Pancreas (tissue), 10 donors: Measurements from ENCODE around the gene NUB1. TPM values are rescaled to one million over a fixed set of nuclear protein-coding genes. Genes with fewer than 3 reads are reported as not detected.

Experiments used
- ATAC-seq, 4 donors: fragments of 200-7000 bp; cut with Tn5 transposase; one replicate each; pipeline versions ENCODE4 v1.8.0 to v1.9.1; 2020; ENCODE audit warnings: mild to moderate bottlenecking in 4 of 4, moderate library complexity in 4 of 4
- DNase-seq, 6 donors: peaks; one replicate each; pipeline ENCODE4 v3.0.0-alpha.2; 2020
- FAIRE-seq: peaks from 2 replicates; lab custom pipeline; 2012; peaks lifted over from hg19 to GRCh38; lab: Jason Lieb, UNC
- H3K27ac ChIP-seq, 4 donors: fragments of 200-600 bp; sonication (generic); 1 replicate in 3 of 4; 2 replicates in 1 of 4; pipeline versions ENCODE4 v1.5.0 to v1.8.0; 2020
- H3K27me3 ChIP-seq, 4 donors: fragments of 200-600 bp; one replicate each; pipeline ENCODE4 v1.8.0; 2021
- H3K36me3 ChIP-seq, 3 donors: fragments of 200-600 bp; sonication (generic) in 1 of 3; one replicate each; pipeline versions ENCODE4 v1.5.0 to v1.8.0; 2020 to 2021
- H3K4me1 ChIP-seq, 3 donors: fragments of 200-600 bp; one replicate each; pipeline ENCODE4 v1.8.0; 2021
- H3K4me3 ChIP-seq, 4 donors: fragments of 200-600 bp; sonication (generic) in 2 of 4; one replicate each; pipeline versions ENCODE4 v1.5.0 to v1.8.0; 2020 to 2021
- H3K9me3 ChIP-seq, 4 donors: fragments of 200-600 bp; one replicate each; pipeline ENCODE4 v1.8.0; 2021
- CTCF ChIP-seq, 4 donors: fragments of 200-600 bp; sonication (generic) in 3 of 4; IDR thresholded peaks; one replicate each; pipeline versions ENCODE4 v1.5.0 to v1.8.0; 2021; ENCODE audit warnings: antibody characterized with exemption in 4 of 4
- WGBS, 2 donors: extraction: QIAGEN DNeasy Blood & Tissue Kit; methylation state at CpG; one replicate each; pipeline ENCODE4 v1.1.7; 2013; 5-methylcytosine and 5-hydroxymethylcytosine counted together
- intact Hi-C, 3 donors: fragments of 100-400 bp; cut with DNase I; formaldehyde crosslinking; loops; one replicate each; pipeline versions ENCODE4 v1.11.1 to v1.14.2; 2022
- polyA plus RNA-seq, 2 donors: library from polyadenylated mRNA; stranded (reverse); fragments of 200-250 nt; gene quantifications; one replicate each; pipeline ENCODE4 v1.2.3, GENCODE V29; 2013
- total RNA-seq, 6 donors: library from RNA; stranded (reverse); fragmentation: NEBNext Ultra II Directional in 4 of 6; extraction: Animal tissue kit (Norgen Biotek cat#: 25700) in 4 of 6; gene quantifications; one replicate each; pipeline versions ENCODE4 v1.2.1 to v1.2.4, GENCODE V29; 2021 to 2023
- donor health status: healthy with polysubstance abuse.
- donor health status: DM: no; HTN: no; CAD: no; lungs with moderate emphysema.
- donor health status: DM: no; HTN: no; CAD: no.
- donor health status: control.
- donor health status: control.
- donor health status: Bipolar disorder and iron deficiency.
- donor health status: DM: yes; HTN: yes; CAD: no.
- donor health status: DM: no; HTN: no; CAD: no.
- donor health status: DM: no; HTN: no; CAD: no.
- donor health status: DM: yes; HTN: yes; CAD: no.

Gene NUB1
- total and polyA plus RNA-seq, 8 donors: 19.5 to 30.6 (median 23.8) TPM

- ATAC-seq (peak in 3 of 4 donors; percentile 26 to 56 (median 47)), FAIRE-seq (no peak), DNase-seq (peak in 1 of 6 donors; percentile 21)
- WGBS, 2 donors: 77 to 83% methylated on average over 11 of the region's 11 CpGs
- no peaks in the 10 kb centered on the region for H3K9me3 ChIP-seq
- no peak overlapping the region for H3K27ac ChIP-seq
- H3K4me1 ChIP-seq: peaks cover 0 to 3% (median 0%) of the 10 kb centered on the region in 3 donors
- H3K36me3 ChIP-seq: no peaks in the 10 kb centered on the region
- intact Hi-C loops: no loop called here
- no peaks in the 10 kb centered on the region for H3K27me3 ChIP-seq
- H3K4me3 ChIP-seq: no peak overlapping the region
- TF ChIP-seq CTCF (IDR thresholded peaks at IDR 0.05): no peak
Measured at GRCh38 chr7:151416941-151417315, 75.3 kb downstream of the NUB1 start.

- WGBS, 2 donors: 57 to 58% methylated on average over 5 of the region's 5 CpGs
- DNase-seq (no peak), FAIRE-seq (no peak), ATAC-seq (no peak)
- intact Hi-C loops: no loop called here
- H3K27me3 ChIP-seq: no peaks in the 10 kb centered on the region
- H3K9me3 ChIP-seq: no peaks in the 10 kb centered on the region
- H3K36me3 ChIP-seq: no peaks in the 10 kb centered on the region
- no peak overlapping the region for H3K4me3 ChIP-seq
- peaks cover 0 to 3% (median 0%) of the 10 kb centered on the region in 3 donors for H3K4me1 ChIP-seq
- TF ChIP-seq CTCF (IDR thresholded peaks at IDR 0.05): no peak
- H3K27ac ChIP-seq: no peak overlapping the region
Measured at GRCh38 chr7:151420144-151420543, 78.5 kb downstream of the NUB1 start.

GRCh38 chr7:151422212-151422611 is 80.6 kb downstream of the NUB1 start:
- no peak for TF ChIP-seq CTCF (IDR thresholded peaks at IDR 0.05)
- Histone ChIP-seq H3K9me3 (no peaks in the 10 kb centered on the region), H3K27me3 (no peaks in the 10 kb centered on the region), H3K4me3 (no peak overlapping the region), H3K4me1 (no peaks in the 10 kb centered on the region), H3K36me3 (no peaks in the 10 kb centered on the region), H3K27ac (no peak overlapping the region)
- ATAC-seq (no peak), FAIRE-seq (no peak), DNase-seq (no peak)
- WGBS, 2 donors: 78 to 84% methylated on average over 5 of the region's 5 CpGs
- intact Hi-C loops: no loop called here

GRCh38 chr7:151423226-151423625 is 81.6 kb downstream of the NUB1 start:
- no peaks in the 10 kb centered on the region for H3K36me3 ChIP-seq
- 78 to 81% methylated on average over 7 of the region's 7 CpGs for WGBS, 2 donors
- DNase-seq (peak in 1 of 6 donors; percentile 3), FAIRE-seq (no peak), ATAC-seq (no peak)
- H3K27me3 ChIP-seq: no peaks in the 10 kb centered on the region
- H3K4me1 ChIP-seq: no peaks in the 10 kb centered on the region
- TF ChIP-seq CTCF (IDR thresholded peaks at IDR 0.05): no peak
- H3K27ac ChIP-seq: no peak overlapping the region
- H3K4me3 ChIP-seq: no peak overlapping the region
- intact Hi-C loops: no loop called here
- H3K9me3 ChIP-seq: no peaks in the 10 kb centered on the region

- ATAC-seq (no peak), FAIRE-seq (no peak), DNase-seq (peak in 1 of 6 donors; percentile 7)
- no peaks in the 10 kb centered on the region for H3K36me3 ChIP-seq
- intact Hi-C loops: no loop called here
- H3K4me3 ChIP-seq: no peak overlapping the region
- WGBS, 2 donors: 79 to 84% methylated on average over 5 of the region's 5 CpGs
- H3K9me3 ChIP-seq: no peaks in the 10 kb centered on the region
- no peak overlapping the region for H3K27ac ChIP-seq
- TF ChIP-seq CTCF (IDR thresholded peaks at IDR 0.05): no peak
- H3K27me3 ChIP-seq: no peaks in the 10 kb centered on the region
- no peaks in the 10 kb centered on the region for H3K4me1 ChIP-seq
Measured at GRCh38 chr7:151423936-151424335, 82.3 kb downstream of the NUB1 start.
